Fibroblast of mammary gland (primary cell): ENCODE measurements around the gene PLEKHG4B.

Experiments
- DNase-seq: peaks from one replicate; pipeline ENCODE4 v3.0.0-alpha.2; 2010; ENCODE audit warnings: low read depth
- H3K4me3 ChIP-seq: 2 replicates; pipeline ENCODE4 v1.5.1; 2011; ENCODE audit warnings: low read depth, mild to moderate bottlenecking, low read length, moderate library complexity; ENCODE audit not compliant: control insufficient read depth
- TF ChIP-seq, protein P1 (sequence below): conservative IDR thresholded peaks from 2 replicates; pipeline ENCODE4 v1.5.1; 2011; ENCODE audit warnings: low read depth, low read length, inconsistent platforms; ENCODE audit not compliant: control insufficient read depth, insufficient read depth

Gene PLEKHG4B

DNA sequence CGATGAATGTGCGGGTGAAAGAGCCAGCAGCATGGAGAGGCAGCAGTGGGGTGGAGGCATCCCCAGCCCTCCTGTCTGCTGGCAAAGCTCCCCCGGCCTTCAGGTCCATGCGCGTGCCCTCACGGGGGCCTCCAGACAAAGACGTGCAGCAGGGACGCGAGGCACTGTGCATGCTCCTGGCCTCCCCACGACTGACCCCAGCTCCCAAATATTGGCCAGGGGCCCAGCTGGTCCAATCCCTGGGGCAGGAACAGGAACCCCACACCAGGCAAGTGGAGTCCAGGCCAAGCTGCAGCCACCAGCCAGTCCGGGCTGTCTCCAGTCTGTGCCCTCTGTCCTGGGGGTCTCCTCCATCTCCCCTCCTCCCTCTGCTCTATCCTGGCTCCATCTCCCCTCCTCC is 65.8 kb downstream of the PLEKHG4B start:
- TF ChIP-seq, protein P1, sequence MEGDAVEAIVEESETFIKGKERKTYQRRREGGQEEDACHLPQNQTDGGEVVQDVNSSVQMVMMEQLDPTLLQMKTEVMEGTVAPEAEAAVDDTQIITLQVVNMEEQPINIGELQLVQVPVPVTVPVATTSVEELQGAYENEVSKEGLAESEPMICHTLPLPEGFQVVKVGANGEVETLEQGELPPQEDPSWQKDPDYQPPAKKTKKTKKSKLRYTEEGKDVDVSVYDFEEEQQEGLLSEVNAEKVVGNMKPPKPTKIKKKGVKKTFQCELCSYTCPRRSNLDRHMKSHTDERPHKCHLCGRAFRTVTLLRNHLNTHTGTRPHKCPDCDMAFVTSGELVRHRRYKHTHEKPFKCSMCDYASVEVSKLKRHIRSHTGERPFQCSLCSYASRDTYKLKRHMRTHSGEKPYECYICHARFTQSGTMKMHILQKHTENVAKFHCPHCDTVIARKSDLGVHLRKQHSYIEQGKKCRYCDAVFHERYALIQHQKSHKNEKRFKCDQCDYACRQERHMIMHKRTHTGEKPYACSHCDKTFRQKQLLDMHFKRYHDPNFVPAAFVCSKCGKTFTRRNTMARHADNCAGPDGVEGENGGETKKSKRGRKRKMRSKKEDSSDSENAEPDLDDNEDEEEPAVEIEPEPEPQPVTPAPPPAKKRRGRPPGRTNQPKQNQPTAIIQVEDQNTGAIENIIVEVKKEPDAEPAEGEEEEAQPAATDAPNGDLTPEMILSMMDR, result no peak
- no peak for DNase-seq
- no peak overlapping the region for H3K4me3 ChIP-seq

DNA sequence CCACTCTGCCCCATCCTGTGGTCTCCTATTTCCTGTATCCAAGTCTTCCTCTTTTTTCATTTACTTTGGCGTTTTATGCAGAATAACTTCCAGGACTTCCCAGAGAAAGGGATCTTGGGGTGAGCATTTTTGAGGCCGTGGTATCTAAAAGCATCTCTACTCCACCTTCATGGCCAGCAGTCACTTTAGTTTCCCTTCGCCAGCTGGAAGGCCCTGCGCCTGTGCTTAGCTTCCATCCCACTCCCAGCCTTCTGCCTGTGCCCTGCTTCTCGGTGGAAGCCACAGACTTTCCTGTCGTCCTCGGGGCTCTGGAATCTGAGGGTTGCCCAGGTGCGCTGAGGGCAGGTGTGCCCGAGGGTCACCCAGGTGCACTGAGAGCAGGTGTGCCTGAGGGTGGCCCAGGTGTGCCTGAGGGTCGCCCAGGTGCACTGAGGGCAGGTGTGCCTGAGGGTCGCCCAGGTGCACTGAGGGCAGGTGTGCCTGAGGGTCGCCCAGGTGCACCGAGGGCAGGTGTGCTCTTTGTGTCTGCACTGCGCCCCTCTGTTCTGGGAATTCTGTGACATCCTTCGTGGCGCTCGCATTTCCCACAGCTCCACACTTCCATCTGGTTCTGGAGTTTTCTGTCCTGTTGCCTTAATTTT is 67.0 kb downstream of the PLEKHG4B start:
- no peak overlapping the region for H3K4me3 ChIP-seq
- TF ChIP-seq, protein P1, result no peak
- DNase-seq, result no peak

- DNase-seq, result peak; percentile 79
- TF ChIP-seq, protein P1, result no peak
- no peak overlapping the region for H3K4me3 ChIP-seq
These were observed 67.6 kb downstream of the PLEKHG4B start for GRCh38 chr5:159448-160172.

GRCh38 chr5:160173-160510 is 68.2 kb downstream of the PLEKHG4B start:
- H3K4me3 ChIP-seq, result no peak overlapping the region
- peak; percentile 70 for DNase-seq
- TF ChIP-seq, protein P1, result no peak

GRCh38 chr5:160921-161802 is 69.2 kb downstream of the PLEKHG4B start:
- no peak for DNase-seq
- TF ChIP-seq, protein P1, result no peak
- no peak overlapping the region for H3K4me3 ChIP-seq

- no peak overlapping the region for H3K4me3 ChIP-seq
- TF ChIP-seq, protein P1, result no peak
- DNase-seq, result no peak
These were observed 69.8 kb downstream of the PLEKHG4B start for GRCh38 chr5:161803-162110.
